Erythroblast (primary cell): Measurements from ENCODE around the gene GAS6.

Source experiments
- GATA1 ChIP-seq: IDR thresholded peaks from 2 replicates; pipeline ENCODE4 v1.6.1; 2011; ENCODE audit warnings: low read depth, mild to moderate bottlenecking, control low read depth, low read length, moderate library complexity
- POLR2A ChIP-seq: IDR thresholded peaks from 2 replicates; pipeline ENCODE4 v1.6.1; 2011; ENCODE audit warnings: mild to moderate bottlenecking, low read length

DNA sequence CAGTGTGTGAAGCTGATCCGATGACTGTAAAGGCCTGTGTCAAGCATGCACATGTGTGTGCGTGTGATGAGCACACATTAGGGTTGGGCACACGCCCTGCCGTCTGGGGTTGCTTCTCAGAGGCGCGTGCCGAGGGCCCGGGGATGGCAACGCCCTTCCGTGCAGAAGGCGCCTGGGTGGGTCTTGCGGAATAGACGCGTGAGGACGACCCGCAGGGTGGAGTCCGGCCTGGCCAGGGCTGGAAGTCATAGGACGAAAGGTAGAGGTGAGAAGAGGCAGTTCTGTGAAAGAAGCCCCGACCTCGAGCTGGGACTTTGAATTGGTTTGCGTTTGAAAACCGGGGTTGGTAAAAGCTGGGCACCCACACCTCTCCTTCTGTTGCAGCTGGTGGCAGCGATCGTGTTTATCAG lies 69.1 kb downstream of the GAS6 start:
- TF ChIP-seq POLR2A: no peak
- no peak for TF ChIP-seq GATA1
